HepG2 (cell line): ENCODE results near the gene ZFP62. TPM values are rescaled to one million over a fixed set of nuclear protein-coding genes. Genes with fewer than 3 reads are reported as not detected.

Experiments used
- ATAC-seq: fragments of 200-7000 bp; cut with Tn5 transposase; 3 replicates; pipeline ENCODE4 v1.9.1; 2020; ENCODE audit warnings: mild to moderate bottlenecking, moderate library complexity
- BruUV-seq: library from RNA; stranded (reverse); fragments of 400-500 nt; replicated peaks from 2 replicates; lab custom pipeline; 2021; lab: Mats Ljungman, UMichigan
- CTCF ChIA-PET: fragments of 300-600 bp; formaldehyde crosslinking; extraction: SDS; loops from one replicate; lab custom pipeline; 2021; ENCODE audit warnings: low total read pairs, inconsistent platforms, low intra/inter-chr PET ratio; lab: Yijun Ruan, JAX
- POLR2A ChIA-PET: fragments of 350-600 bp; sonication (Branson Sonifier 250); formaldehyde crosslinking; loops from one replicate; lab custom pipeline; 2020; ENCODE audit warnings: antibody characterized with exemption, inconsistent platforms; lab: Yijun Ruan, JAX
- DNase-seq: peaks from one replicate; pipeline ENCODE4 v3.0.0-alpha.2; 2015; ENCODE audit warnings: low spot score
- FAIRE-seq: peaks from 3 replicates; lab custom pipeline; 2011; peaks lifted over from hg19 to GRCh38; lab: Jason Lieb, UNC
- H2AFZ ChIP-seq: one replicate; pipeline ENCODE4 v1.6.1; 2011; ENCODE audit warnings: low read length, inconsistent platforms
- H3K27ac ChIP-seq: fragments of 300-600 bp; 3 replicates; pipeline ENCODE4 v1.8.0; 2011; ENCODE audit warnings: mixed run types, mild to moderate bottlenecking, mixed read lengths, low read length, inconsistent platforms; ENCODE audit not compliant: insufficient read depth; ENCODE audit errors: extremely low read length
- H3K27me3 ChIP-seq, 2 experiments: fragments of 200-600 bp in 1 of 2; 2 replicates in 1 of 2; 3 replicates in 1 of 2; pipeline versions ENCODE4 v1.6.0 to v1.8.0; 2011; ENCODE audit warnings: low read length in 2 of 2, mild to moderate bottlenecking in 2 of 2, moderate library complexity in 2 of 2, inconsistent platforms in 1 of 2; ENCODE audit not compliant: insufficient read depth in 2 of 2, control insufficient read depth in 1 of 2
- H3K36me3 ChIP-seq, 2 experiments: fragments of 200-600 bp in 1 of 2; replicated peaks in 1 of 2; 2 replicates in 1 of 2; 3 replicates in 1 of 2; pipeline versions ENCODE4 v1.5.1 to v1.8.0; 2011; ENCODE audit warnings: low read length in 2 of 2, inconsistent platforms in 1 of 2; ENCODE audit not compliant: insufficient read depth in 2 of 2, control insufficient read depth in 1 of 2
- H3K4me1 ChIP-seq: 2 replicates; pipeline ENCODE4 v1.5.1; 2012; ENCODE audit warnings: low read length, inconsistent platforms; ENCODE audit not compliant: insufficient read depth
- H3K4me2 ChIP-seq: 2 replicates; pipeline ENCODE4 v1.6.0; 2011; ENCODE audit warnings: low read depth, low read length, inconsistent platforms
- H3K4me3 ChIP-seq, 3 experiments: fragments of 200-600 bp in 1 of 3; sonication (generic), shearing (Covaris generic) in 1 of 3; replicated peaks in 1 of 3; 2 replicates each; pipeline ENCODE4 v1.5.1; 2011 to 2016; ENCODE audit warnings: low read length in 3 of 3, inconsistent platforms in 2 of 3, low read depth in 2 of 3, mild to moderate bottlenecking in 2 of 3, control low read depth in 1 of 3, mixed read lengths in 1 of 3; ENCODE audit not compliant: insufficient read depth in 1 of 3
- H3K79me2 ChIP-seq: one replicate; pipeline ENCODE4 v1.6.1; 2011; ENCODE audit warnings: low read length, inconsistent platforms; ENCODE audit not compliant: insufficient read depth
- H3K9ac ChIP-seq: 2 replicates; pipeline ENCODE4 v1.6.0; 2011; ENCODE audit warnings: mild to moderate bottlenecking, low read depth, low read length, inconsistent platforms; ENCODE audit not compliant: insufficient read depth
- H3K9me3 ChIP-seq: 2 replicates; pipeline ENCODE4 v1.5.1; 2012; ENCODE audit warnings: mild to moderate bottlenecking, low read length
- H4K20me1 ChIP-seq: 2 replicates; pipeline ENCODE4 v1.6.0; 2011; ENCODE audit warnings: inconsistent platforms, mild to moderate bottlenecking, low read length, moderate library complexity; ENCODE audit not compliant: insufficient read depth
- CREM ChIP-seq, 2 experiments: sonication (generic) in 1 of 2; formaldehyde crosslinking in 1 of 2; IDR thresholded peaks; 2 replicates each; pipeline versions ENCODE4 v1.4.0 to v1.6.1; 2016 to 2020; ENCODE audit warnings: antibody characterized with exemption in 1 of 2, mild to moderate bottlenecking in 1 of 2, missing genetic modification reagents in 1 of 2
- GPN1 ChIP-seq: sonication (generic); formaldehyde crosslinking; IDR thresholded peaks from 2 replicates; pipeline ENCODE4 v1.5.1; 2020; ENCODE audit warnings: missing genetic modification reagents, borderline replicate concordance
- KLF11 ChIP-seq: IDR thresholded peaks from 2 replicates; pipeline ENCODE4 v1.6.1; 2016; ENCODE audit warnings: missing compliant biosample characterization
- ZEB1 ChIP-seq: IDR thresholded peaks from 2 replicates; pipeline ENCODE4 v1.6.1; 2012; ENCODE audit warnings: mild to moderate bottlenecking, low read depth, inconsistent platforms; ENCODE audit not compliant: insufficient replicate concordance
- ZNF230 ChIP-seq: sonication (generic); formaldehyde crosslinking; IDR thresholded peaks from 2 replicates; pipeline ENCODE4 v1.4.0; 2020; ENCODE audit warnings: mild to moderate bottlenecking, missing genetic modification reagents
- WGBS: methylation state at CpG from one replicate; pipeline ENCODE4 v1.1.6; 2017; ENCODE audit warnings: low lambda C conversion rate; 5-methylcytosine and 5-hydroxymethylcytosine counted together
- in situ Hi-C: cut with HindIII; loops from 2 replicates; pipeline ENCODE4 v1.10.0; 2017; ENCODE audit warnings: low pct_unique_long_range_greater_than_20kb; ENCODE audit not compliant: extremely low pct_ligation_motif_present
- intact Hi-C: fragments of 100-400 bp; cut with micrococcal nuclease; formaldehyde crosslinking; loops from one replicate; pipeline ENCODE4 v1.10.0; 2022; ENCODE audit not compliant: unreplicated experiment
- polyA plus RNA-seq, 8 experiments: library from polyadenylated mRNA; depleted of rRNA in 3 of 8; stranded (reverse) in 7 of 8; unstranded in 1 of 8; fragments of >200 nt; fragmentation: Illumina TruSeq in 4 of 8; extraction: Trizol in 4 of 8; gene quantifications; 2 replicates each; pipeline versions ENCODE4 v1.2.1 to v1.2.3, GENCODE V29; 2011 to 2016; ENCODE audit warnings: low read depth in 4 of 8, missing spikeins in 1 of 8, mixed read lengths in 1 of 8; ENCODE audit not compliant: insufficient read depth in 1 of 8
- total RNA-seq, 5 experiments: library from RNA; depleted of rRNA; stranded (reverse); fragments of >200 nt; fragmentation: Illumina TruSeq; extraction: Trizol; gene quantifications; 2 replicates each; pipeline ENCODE4 v1.2.3, GENCODE V29; 2016; ENCODE audit warnings: low read depth in 1 of 5

ZFP62 gene
- total and polyA plus RNA-seq, 2 of the 13 experiments (the other 11 are each of a cell fraction or from before 2014, with no cell fraction given), result 8.2 to 19.4 TPM

GRCh38 chr5:180908998-180909731 is 48.1 kb upstream of the ZFP62 start:
- Histone ChIP-seq H3K9me3 (no peaks in the 10 kb centered on the region), H3K4me1 (no peaks in the 10 kb centered on the region), H3K27ac (no peak overlapping the region), H3K79me2 (no peaks in the 10 kb centered on the region), H3K9ac (no peak overlapping the region), H3K4me2 (no peak overlapping the region), H3K27me3 (peaks cover 0 to 3% of the 10 kb centered on the region in 2 experiments; a peak in 3 of 5 replicates), H3K36me3 (no peaks in the 10 kb centered on the region), H4K20me1 (no peaks in the 10 kb centered on the region), H3K4me3 (no peak overlapping the region), H2AFZ (no peak overlapping the region)
- in situ Hi-C loops (no loop called here), intact Hi-C loops (no loop called here)
- CTCF ChIA-PET, result no interaction called here
- 28% methylated on average over 9 of the region's 9 CpGs for WGBS
- FAIRE-seq (no peak), ATAC-seq (no peak), DNase-seq (no peak)
- no peak for TF ChIP-seq CREM (IDR thresholded peaks at IDR 0.05)
- TF ChIP-seq CREM (CRISPR knock-in tag; IDR thresholded peaks at IDR 0.05), result no peak
- TF ChIP-seq KLF11 (CRISPR knock-in tag), result no peak
- POLR2A ChIA-PET, result no interaction called here
- BruUV-seq, result no TSS peak

GRCh38 chr5:180908400-180908799 is 47.3 kb upstream of the ZFP62 start:
- in situ Hi-C loops, result no loop called here
- TF ChIP-seq ZNF230 (CRISPR knock-in tag), result no peak
- no peak for TF ChIP-seq GPN1 (CRISPR knock-in tag)
- no peak for TF ChIP-seq ZEB1
- H3K79me2 ChIP-seq, result no peaks in the 10 kb centered on the region
- H3K36me3 ChIP-seq, result no peaks in the 10 kb centered on the region
- no peak overlapping the region for H3K4me2 ChIP-seq
- intact Hi-C loops, result no loop called here
- H3K27ac ChIP-seq, result no peak overlapping the region
- ATAC-seq (no peak), DNase-seq (no peak), FAIRE-seq (no peak)
- H4K20me1 ChIP-seq, result no peaks in the 10 kb centered on the region
- 52% methylated on average over 7 of the region's 9 CpGs for WGBS
- H3K4me3 ChIP-seq, result no peak overlapping the region
- no TSS peak for BruUV-seq
- peaks cover 0 to 3% of the 10 kb centered on the region in 2 experiments; a peak in 3 of 5 replicates for H3K27me3 ChIP-seq
- no peaks in the 10 kb centered on the region for H3K9me3 ChIP-seq
- no peak overlapping the region for H2AFZ ChIP-seq
- ChIA-PET CTCF (no interaction called here), POLR2A (no interaction called here)
- H3K4me1 ChIP-seq, result no peaks in the 10 kb centered on the region
- H3K9ac ChIP-seq, result no peak overlapping the region
